ENCODE measurements around the gene IL4I1. TPM values are rescaled to one million over a fixed set of nuclear protein-coding genes. Genes with fewer than 3 reads are reported as not detected.
A peak's percentile ranks its signal among the peaks of the same experiment; 100 is the strongest.

IL4I1 gene
- total RNA-seq, 3 donors from 2014 or later: 1.2 to 1.7 (median 1.6) TPM

DNA sequence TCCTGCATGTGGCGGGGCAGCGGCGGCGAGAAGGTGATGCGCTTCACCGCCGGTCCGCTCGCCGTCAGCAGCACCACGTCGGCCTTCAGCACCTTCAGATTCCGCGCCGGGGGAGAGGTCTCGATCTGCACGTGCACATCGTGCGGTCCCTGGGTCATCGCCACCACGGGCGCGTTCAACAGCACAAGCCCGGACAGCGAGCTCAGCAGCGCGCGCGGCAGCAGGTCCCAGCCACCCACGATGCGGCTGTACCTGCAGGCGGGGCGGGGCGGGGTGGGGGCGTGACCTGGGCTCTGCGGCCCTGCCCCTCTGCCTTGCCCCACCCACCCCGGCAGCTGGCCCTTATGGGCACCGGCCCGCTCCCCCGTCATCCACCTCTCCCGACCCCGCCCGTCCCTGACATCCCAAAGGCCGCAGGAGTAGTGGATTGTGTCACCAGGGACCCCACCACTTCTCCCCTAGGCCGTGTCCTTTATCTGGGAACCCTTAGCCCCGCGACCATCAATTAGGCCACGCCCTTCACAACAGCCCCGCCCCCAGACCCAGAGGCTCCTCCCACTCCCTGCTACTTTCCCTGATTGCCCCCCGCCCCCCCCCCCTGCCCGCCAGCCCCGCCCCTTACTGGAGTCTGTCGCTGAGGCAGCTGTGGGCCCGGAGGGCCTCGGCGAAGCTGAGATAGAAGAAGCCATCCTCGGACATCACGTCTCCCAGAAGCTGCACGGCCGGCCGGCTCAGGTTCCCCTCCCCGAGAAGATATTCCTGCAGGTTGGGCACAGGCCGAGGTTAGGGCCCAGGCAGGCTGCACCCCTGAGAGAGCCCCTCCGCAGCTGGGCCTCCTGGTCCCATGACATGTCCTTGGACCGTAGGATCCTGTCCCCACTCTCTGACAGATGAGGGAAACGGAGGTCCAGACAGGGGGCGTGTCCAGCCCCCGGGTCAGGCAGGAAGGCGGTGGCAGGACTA is 6.1 kb downstream of the IL4I1 start:
- Histone ChIP-seq H3K4me1 (ENCODE audit: low read depth) (peaks cover 8% of the 10 kb centered on the region), H3K36me3 (ENCODE audit: low read depth) (no peaks in the 10 kb centered on the region), H3K4me3 (no peak overlapping the region), H3K9me3 (no peaks in the 10 kb centered on the region)
- no peak for TF ChIP-seq CTCF (IDR thresholded peaks at IDR 0.05)
- intact Hi-C loops (cut with DNase I, micrococcal nuclease): no loop called here
- DNase-seq: peak; percentile 77 to 81 (median 78)
- peak; percentile 85 for ATAC-seq

DNA sequence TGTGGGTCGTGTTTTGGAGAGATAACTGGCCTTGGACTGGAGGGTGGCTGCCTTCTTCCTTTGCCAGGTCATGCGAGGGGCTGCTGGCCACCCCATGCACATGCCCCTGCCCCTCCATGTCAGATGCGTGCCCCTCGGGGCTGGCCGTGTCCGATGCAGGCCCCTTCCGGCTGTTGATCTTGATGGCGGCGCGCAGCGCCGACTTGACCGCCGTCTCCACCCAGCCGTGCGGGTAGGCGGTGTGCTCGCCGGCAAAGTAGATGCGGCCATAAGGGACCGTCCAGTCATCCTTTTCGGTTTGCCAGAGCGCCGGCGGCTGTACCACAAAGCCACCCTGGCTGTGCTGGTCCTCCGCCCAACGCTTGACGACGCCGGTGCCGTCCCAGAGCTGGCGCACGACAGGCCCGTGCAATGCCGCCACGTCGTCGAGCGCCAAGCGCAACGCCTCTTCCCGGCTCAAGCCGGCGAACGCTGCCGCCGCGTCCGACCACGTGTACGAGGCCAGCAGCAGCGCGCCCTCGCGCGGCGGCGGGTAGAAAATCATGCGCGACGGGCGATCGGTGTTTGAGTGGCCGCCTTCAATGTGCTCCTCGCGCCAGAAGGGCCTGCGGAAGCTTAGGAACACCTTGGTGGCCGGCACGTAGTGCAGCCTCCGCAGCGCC is 6.9 kb downstream of the IL4I1 start:
- Histone ChIP-seq H3K36me3 (ENCODE audit: low read depth) (no peaks in the 10 kb centered on the region), H3K4me1 (ENCODE audit: low read depth) (peaks cover 8% of the 10 kb centered on the region), H3K4me3 (no peak overlapping the region), H3K9me3 (no peaks in the 10 kb centered on the region)
- TF ChIP-seq CTCF (IDR thresholded peaks at IDR 0.05): peak; percentile 79
- DNase-seq: peak; percentile 79 to 83 (median 81)
- peak; percentile 85 for ATAC-seq
- intact Hi-C loops (cut with DNase I, micrococcal nuclease): no loop called here

DNA sequence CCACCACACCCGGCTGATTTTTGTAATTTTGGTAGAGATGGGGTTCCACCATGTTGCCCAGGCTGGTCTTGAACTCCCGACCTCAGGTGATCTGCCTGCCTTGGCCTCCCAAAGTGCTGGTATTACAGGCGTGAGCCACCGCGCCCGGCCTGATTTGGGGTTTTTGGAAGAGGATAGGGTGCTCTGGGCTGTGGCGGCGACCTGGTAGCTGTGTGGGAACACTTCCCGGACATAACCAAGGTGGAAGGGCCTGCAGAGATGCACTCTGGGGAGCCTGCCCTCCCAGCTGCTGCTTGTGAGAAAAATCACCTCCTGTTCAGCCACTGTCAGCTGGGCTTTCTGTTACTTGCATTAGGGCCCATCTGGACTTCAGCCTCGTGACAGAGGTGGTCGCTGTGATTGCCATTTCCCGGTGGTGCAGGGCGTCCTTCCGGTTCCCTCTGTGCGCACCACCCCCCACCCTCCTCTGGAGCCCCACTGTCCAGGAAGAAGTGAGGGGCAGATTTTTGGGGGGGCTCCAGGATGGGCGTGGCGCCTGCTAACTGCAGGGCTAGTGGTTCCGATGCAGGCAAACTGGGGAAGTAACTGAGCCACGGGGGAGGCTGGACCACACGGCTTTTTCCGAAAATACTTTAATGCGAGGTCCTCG is 7.5 kb downstream of the IL4I1 start:
- H3K4me1 ChIP-seq (ENCODE audit: low read depth): peaks cover 8% of the 10 kb centered on the region
- H3K9me3 ChIP-seq: no peaks in the 10 kb centered on the region
- intact Hi-C loops (cut with DNase I, micrococcal nuclease): no loop called here
- ATAC-seq: no peak
- DNase-seq: no peak
- no peak overlapping the region for H3K4me3 ChIP-seq
- TF ChIP-seq CTCF (IDR thresholded peaks at IDR 0.05): no peak
- no peaks in the 10 kb centered on the region for H3K36me3 ChIP-seq (ENCODE audit: low read depth)

DNA sequence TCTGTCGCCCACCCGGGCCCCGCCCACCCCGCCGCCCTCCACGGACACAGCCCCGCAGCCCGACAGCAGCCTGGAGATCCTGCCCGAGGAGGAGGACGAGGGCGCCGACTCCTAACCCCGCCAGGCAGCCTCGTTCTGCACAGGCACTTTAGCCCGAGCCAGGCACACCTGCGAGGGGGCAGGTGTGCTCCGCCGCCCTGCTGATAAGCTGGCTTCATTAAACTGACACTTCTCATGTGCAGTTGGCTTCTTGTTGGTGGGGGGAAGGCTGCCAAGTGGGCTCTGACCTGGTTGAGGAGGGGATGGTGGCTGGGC is 8.2 kb downstream of the IL4I1 start:
- intact Hi-C loops (cut with DNase I, micrococcal nuclease): no loop called here
- DNase-seq: no peak
- H3K9me3 ChIP-seq: no peaks in the 10 kb centered on the region
- no peak for TF ChIP-seq CTCF (IDR thresholded peaks at IDR 0.05)
- H3K4me3 ChIP-seq: no peak overlapping the region
- ATAC-seq: no peak
- H3K4me1 ChIP-seq (ENCODE audit: low read depth): peaks cover 8% of the 10 kb centered on the region
- no peaks in the 10 kb centered on the region for H3K36me3 ChIP-seq (ENCODE audit: low read depth)

GRCh38 chr19:49887665-49888509 is 8.8 kb downstream of the IL4I1 start:
- no peak for DNase-seq
- no peak for ATAC-seq
- peaks cover 8% of the 10 kb centered on the region for H3K4me1 ChIP-seq (ENCODE audit: low read depth)
- no peaks in the 10 kb centered on the region for H3K9me3 ChIP-seq
- TF ChIP-seq CTCF (IDR thresholded peaks at IDR 0.05): no peak
- intact Hi-C loops (cut with DNase I, micrococcal nuclease): no loop called here
- H3K36me3 ChIP-seq (ENCODE audit: low read depth): peaks cover 3% of the 10 kb centered on the region
- no peak overlapping the region for H3K4me3 ChIP-seq
